Smooth muscle cell (in vitro differentiated cells): ENCODE results near the gene ARRB2. TPM values are rescaled to one million over a fixed set of nuclear protein-coding genes. Genes with fewer than 3 reads are reported as not detected.

Experiments used
- DNase-seq: peaks from one replicate; lab custom pipeline; 2025; ENCODE audit not compliant: unreplicated experiment; lab: John Stamatoyannopoulos, UW
- H2AFZ ChIP-seq: fragments of 200-600 bp; sonication (generic); 2 replicates; pipeline ENCODE4 v1.6.0; 2016; ENCODE audit warnings: antibody characterized with exemption, low read depth, mild to moderate bottlenecking
- H3F3A ChIP-seq: fragments of 200-600 bp; sonication (generic); 2 replicates; pipeline ENCODE4 v1.6.0; 2017; ENCODE audit warnings: antibody characterized with exemption, low read depth
- H3K27ac ChIP-seq: fragments of 200-600 bp; sonication (generic); 2 replicates; pipeline ENCODE4 v1.5.1; 2016; ENCODE audit warnings: low read depth, mild to moderate bottlenecking
- H3K27me3 ChIP-seq: fragments of 200-600 bp; sonication (generic); 2 replicates; pipeline ENCODE4 v1.6.1; 2016; ENCODE audit warnings: low read depth, mild to moderate bottlenecking
- H3K36me3 ChIP-seq: fragments of 200-600 bp; sonication (generic); 2 replicates; pipeline ENCODE4 v1.5.1; 2016; ENCODE audit warnings: low read depth
- H3K4me1 ChIP-seq: fragments of 200-600 bp; sonication (generic); 2 replicates; pipeline ENCODE4 v1.5.1; 2016; ENCODE audit warnings: low read depth
- H3K4me2 ChIP-seq: fragments of 200-600 bp; sonication (generic); 2 replicates; pipeline ENCODE4 v1.6.0; 2016; ENCODE audit warnings: mild to moderate bottlenecking
- H3K4me3 ChIP-seq: fragments of 200-600 bp; sonication (generic); 2 replicates; pipeline ENCODE4 v1.5.1; 2016; ENCODE audit warnings: mild to moderate bottlenecking
- H3K79me2 ChIP-seq: fragments of 200-600 bp; sonication (generic); 2 replicates; pipeline ENCODE4 v1.6.0; 2016; ENCODE audit warnings: low read depth, mild to moderate bottlenecking
- H3K9ac ChIP-seq: fragments of 200-600 bp; sonication (generic); 2 replicates; pipeline ENCODE4 v1.6.0; 2016; ENCODE audit warnings: low read depth
- H3K9me3 ChIP-seq: fragments of 200-600 bp; sonication (generic); replicated peaks from 2 replicates; pipeline ENCODE4 v1.5.1; 2016; ENCODE audit warnings: low read depth
- H4K20me1 ChIP-seq: fragments of 200-600 bp; sonication (generic); 2 replicates; pipeline ENCODE4 v1.6.0; 2016; ENCODE audit warnings: low read depth
- CTCF ChIP-seq: fragments of 200-600 bp; sonication (generic); IDR thresholded peaks from 2 replicates; pipeline ENCODE4 v1.5.1; 2017; ENCODE audit warnings: borderline replicate concordance, mild to moderate bottlenecking, antibody characterized with exemption; ENCODE audit not compliant: insufficient read depth, poor library complexity, severe bottlenecking
- WGBS: methylation state at CpG from one replicate; pipeline ENCODE4 v1.1.7; 2016; ENCODE audit warnings: low lambda C conversion rate; 5-methylcytosine and 5-hydroxymethylcytosine counted together
- polyA plus RNA-seq: library from polyadenylated mRNA; unstranded; fragments of >200 nt; fragmentation: Nextera tagmentation; extraction: Ambion mirVana; gene quantifications from 2 replicates; pipeline ENCODE4 v1.2.1, GENCODE V29; 2016
- total RNA-seq: library from RNA; depleted of rRNA; stranded (reverse); fragments of >200 nt; gene quantifications from 2 replicates; pipeline ENCODE4 v1.2.3, GENCODE V29; 2014

Gene ARRB2
- total and polyA plus RNA-seq, 2 experiments from 2014 or later, result 4.0 to 7.6 TPM

- WGBS, result 82% methylated on average over 6 of the region's 6 CpGs
- no peaks in the 10 kb centered on the region for H3K36me3 ChIP-seq
- H3K4me3 ChIP-seq, result no peak overlapping the region
- H3K4me1 ChIP-seq, result no peaks in the 10 kb centered on the region
- no peak overlapping the region for H3K9ac ChIP-seq
- H2AFZ ChIP-seq, result no peak overlapping the region
- no peaks in the 10 kb centered on the region for H3F3A ChIP-seq
- H3K27me3 ChIP-seq, result peaks cover 4% of the 10 kb centered on the region
- no peak overlapping the region for H3K4me2 ChIP-seq
- H3K27ac ChIP-seq, result no peak overlapping the region
- DNase-seq, result no peak
- H3K79me2 ChIP-seq, result no peaks in the 10 kb centered on the region
- TF ChIP-seq CTCF, result no peak
- H4K20me1 ChIP-seq, result no peaks in the 10 kb centered on the region
- no peaks in the 10 kb centered on the region for H3K9me3 ChIP-seq
These were observed 57.9 kb downstream of the ARRB2 start for GRCh38 chr17:4768298-4768697.

GRCh38 chr17:4769628-4770027, 59.2 kb downstream of the ARRB2 start:
- H3F3A ChIP-seq, result no peaks in the 10 kb centered on the region
- H3K4me1 ChIP-seq, result no peaks in the 10 kb centered on the region
- H3K4me2 ChIP-seq, result no peak overlapping the region
- peaks cover 8% of the 10 kb centered on the region for H3K27me3 ChIP-seq
- no peak overlapping the region for H2AFZ ChIP-seq
- 88% methylated on average over 2 of the region's 2 CpGs for WGBS
- no peaks in the 10 kb centered on the region for H4K20me1 ChIP-seq
- no peak for DNase-seq
- H3K4me3 ChIP-seq, result no peak overlapping the region
- no peaks in the 10 kb centered on the region for H3K79me2 ChIP-seq
- no peaks in the 10 kb centered on the region for H3K9me3 ChIP-seq
- no peak overlapping the region for H3K27ac ChIP-seq
- no peak overlapping the region for H3K9ac ChIP-seq
- H3K36me3 ChIP-seq, result no peaks in the 10 kb centered on the region
- TF ChIP-seq CTCF, result no peak

Other genes starting within 250 kb of the ARRB2 start
- gene SPNS2, start 211.8 kb upstream of the ARRB2 start, total RNA-seq, result 15.9 and 16.5 TPM in 2 replicates
- gene SPNS2, start 211.8 kb upstream of the ARRB2 start, polyA plus RNA-seq, result 5.1 and 44.1 TPM in 2 replicates
- 14.3 and 18.1 TPM in 2 replicates for gene MYBBP1A, start 155.2 kb upstream of the ARRB2 start, total RNA-seq
- 28.1 and 33.5 TPM in 2 replicates for gene MYBBP1A, start 155.2 kb upstream of the ARRB2 start, polyA plus RNA-seq
- 0.27 and 0.76 TPM in 2 replicates for gene GGT6, start 150.1 kb upstream of the ARRB2 start, total RNA-seq
- not detected in 2 replicates for gene GGT6, start 150.1 kb upstream of the ARRB2 start, polyA plus RNA-seq
- gene SMTNL2, start 126.1 kb upstream of the ARRB2 start, total RNA-seq, result 5.0 and 5.1 TPM in 2 replicates
- 8.3 and 14.8 TPM in 2 replicates for gene SMTNL2, start 126.1 kb upstream of the ARRB2 start, polyA plus RNA-seq
- gene ALOX15, start 69.0 kb upstream of the ARRB2 start, total RNA-seq, result not detected in 2 replicates
- gene ALOX15, start 69.0 kb upstream of the ARRB2 start, polyA plus RNA-seq, result 0.32 TPM in 1 of 2 replicates, not detected in the other
- 11.6 and 32.0 TPM in 2 replicates for gene PELP1, start 6.5 kb upstream of the ARRB2 start, total RNA-seq
- gene PELP1, start 6.5 kb upstream of the ARRB2 start, polyA plus RNA-seq, result 31.1 and 33.6 TPM in 2 replicates
- 10.9 and 25.0 TPM in 2 replicates for gene MED11, start 20.8 kb downstream of the ARRB2 start, total RNA-seq
- 20.4 and 34.1 TPM in 2 replicates for gene MED11, start 20.8 kb downstream of the ARRB2 start, polyA plus RNA-seq
- gene ZMYND15, start 29.2 kb downstream of the ARRB2 start, total RNA-seq, result not detected in 2 replicates
- gene ZMYND15, start 29.2 kb downstream of the ARRB2 start, polyA plus RNA-seq, result 0.54 TPM in 1 of 2 replicates, not detected in the other
- gene CXCL16, start 29.3 kb downstream of the ARRB2 start, total RNA-seq, result 2.4 and 3.2 TPM in 2 replicates
- gene CXCL16, start 29.3 kb downstream of the ARRB2 start, polyA plus RNA-seq, result 2.3 and 9.2 TPM in 2 replicates
- not detected in 2 replicates for gene TM4SF5, start 61.3 kb downstream of the ARRB2 start, total RNA-seq
- not detected in 2 replicates for gene TM4SF5, start 61.3 kb downstream of the ARRB2 start, polyA plus RNA-seq
- not detected in 2 replicates for gene VMO1, start 75.7 kb downstream of the ARRB2 start, total RNA-seq
- gene VMO1, start 75.7 kb downstream of the ARRB2 start, polyA plus RNA-seq, result 0.44 and 0.94 TPM in 2 replicates
- gene GLTPD2, start 78.3 kb downstream of the ARRB2 start, total RNA-seq, result not detected in 2 replicates
- 0.82 and 0.89 TPM in 2 replicates for gene GLTPD2, start 78.3 kb downstream of the ARRB2 start, polyA plus RNA-seq
- 139 and 162 TPM in 2 replicates for gene PSMB6, start 85.5 kb downstream of the ARRB2 start, total RNA-seq
- gene PSMB6, start 85.5 kb downstream of the ARRB2 start, polyA plus RNA-seq, result 434 and 438 TPM in 2 replicates
- 19.9 and 20.3 TPM in 2 replicates for gene PLD2, start 96.5 kb downstream of the ARRB2 start, total RNA-seq
- gene PLD2, start 96.5 kb downstream of the ARRB2 start, polyA plus RNA-seq, result 9.9 and 26.4 TPM in 2 replicates
- gene MINK1, start 122.7 kb downstream of the ARRB2 start, total RNA-seq, result 25.3 and 26.6 TPM in 2 replicates
- 26.8 and 40.3 TPM in 2 replicates for gene MINK1, start 122.7 kb downstream of the ARRB2 start, polyA plus RNA-seq
- 5.0 and 9.9 TPM in 2 replicates for gene C17orf107, start 188.9 kb downstream of the ARRB2 start, total RNA-seq
- 10.7 and 14.1 TPM in 2 replicates for gene C17orf107, start 188.9 kb downstream of the ARRB2 start, polyA plus RNA-seq
- 1.7 and 4.3 TPM in 2 replicates for gene CHRNE, start 192.5 kb downstream of the ARRB2 start, total RNA-seq
- 0.83 and 2.7 TPM in 2 replicates for gene CHRNE, start 192.5 kb downstream of the ARRB2 start, polyA plus RNA-seq
- gene GP1BA, start 221.6 kb downstream of the ARRB2 start, total RNA-seq, result not detected in 2 replicates
- gene GP1BA, start 221.6 kb downstream of the ARRB2 start, polyA plus RNA-seq, result 0.07 and 0.41 TPM in 2 replicates
- 29.9 and 39.3 TPM in 2 replicates for gene SLC25A11, start 229.4 kb downstream of the ARRB2 start, total RNA-seq
- gene SLC25A11, start 229.4 kb downstream of the ARRB2 start, polyA plus RNA-seq, result 64.9 and 67.5 TPM in 2 replicates
- 23.7 and 39.6 TPM in 2 replicates for gene RNF167, start 229.6 kb downstream of the ARRB2 start, total RNA-seq
- gene RNF167, start 229.6 kb downstream of the ARRB2 start, polyA plus RNA-seq, result 59.4 and 61.6 TPM in 2 replicates
- 681 and 838 TPM in 2 replicates for gene PFN1, start 237.9 kb downstream of the ARRB2 start, total RNA-seq
- 1,482 and 1,485 TPM in 2 replicates for gene PFN1, start 237.9 kb downstream of the ARRB2 start, polyA plus RNA-seq
- gene ENO3, start 240.5 kb downstream of the ARRB2 start, total RNA-seq, result 2.4 and 5.9 TPM in 2 replicates
- gene ENO3, start 240.5 kb downstream of the ARRB2 start, polyA plus RNA-seq, result 13.1 and 14.5 TPM in 2 replicates